GM19351 (cell line): ENCODE data around the gene IL24.

ENCODE experiments used
- ATAC-seq: cut with Tn5 transposase; IDR thresholded peaks from one replicate; pipeline ENCODE4 v1.9.1; 2021; ENCODE audit warnings: mild to moderate bottlenecking, moderate library complexity; ENCODE audit not compliant: unreplicated experiment

The IL24 gene

DNA sequence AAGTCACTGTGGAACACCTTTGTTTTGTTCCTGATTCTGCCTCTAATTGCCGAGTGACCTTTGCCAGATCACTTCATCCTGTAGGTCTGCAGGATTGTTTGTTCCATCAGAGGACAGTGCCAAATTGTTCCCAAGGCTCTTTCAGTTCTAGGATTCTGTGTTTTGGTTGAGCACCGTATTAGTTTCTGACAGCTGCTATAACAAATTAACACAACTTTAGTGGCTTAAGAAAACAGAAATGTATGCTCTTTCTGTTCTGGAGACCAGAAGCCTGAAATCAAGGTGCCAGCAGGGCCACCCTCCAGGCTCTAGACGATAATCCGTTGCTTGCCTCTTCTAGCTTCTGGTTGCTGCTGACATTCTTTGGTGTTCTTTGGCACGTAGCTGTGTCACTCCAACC lies 52.4 kb downstream of the IL24 start:
- ATAC-seq: no peak

DNA sequence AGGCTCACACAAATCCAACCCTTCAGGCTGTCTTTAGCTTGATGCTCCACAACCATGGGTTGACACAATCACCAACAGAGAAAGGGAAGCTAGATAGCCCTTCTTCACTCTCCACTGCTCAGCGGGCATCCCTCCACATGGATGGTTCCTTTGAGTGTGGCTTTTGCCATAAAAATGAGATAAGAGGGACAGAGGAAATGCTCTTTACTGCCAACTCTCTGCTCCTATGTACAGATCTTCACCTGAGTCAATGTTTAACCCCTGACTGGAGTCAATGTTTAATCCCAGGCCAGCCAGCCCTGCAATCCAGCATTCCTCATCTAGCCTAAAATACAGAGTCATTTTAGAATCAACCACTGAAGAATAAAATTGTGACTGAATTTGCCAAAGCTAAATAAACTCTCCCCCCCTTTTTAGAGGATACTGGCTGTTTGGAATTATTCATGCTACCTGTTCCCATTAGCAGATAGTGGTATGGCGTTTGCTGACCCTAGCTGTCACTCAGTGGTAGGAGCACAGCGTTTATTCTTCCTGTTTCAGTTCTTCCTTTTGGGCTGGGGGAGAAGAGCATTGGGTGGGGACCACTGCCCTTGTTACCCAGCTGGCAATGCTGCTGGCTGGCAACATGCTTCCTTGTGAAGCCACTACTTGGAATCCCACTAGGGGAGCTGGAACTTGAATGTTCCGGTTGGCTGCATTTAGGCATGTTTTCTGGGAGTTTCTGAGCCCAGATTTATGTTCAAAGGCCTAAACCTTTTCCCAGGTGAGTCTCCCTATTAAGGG lies 54.3 kb downstream of the IL24 start:
- ATAC-seq: no peak

DNA sequence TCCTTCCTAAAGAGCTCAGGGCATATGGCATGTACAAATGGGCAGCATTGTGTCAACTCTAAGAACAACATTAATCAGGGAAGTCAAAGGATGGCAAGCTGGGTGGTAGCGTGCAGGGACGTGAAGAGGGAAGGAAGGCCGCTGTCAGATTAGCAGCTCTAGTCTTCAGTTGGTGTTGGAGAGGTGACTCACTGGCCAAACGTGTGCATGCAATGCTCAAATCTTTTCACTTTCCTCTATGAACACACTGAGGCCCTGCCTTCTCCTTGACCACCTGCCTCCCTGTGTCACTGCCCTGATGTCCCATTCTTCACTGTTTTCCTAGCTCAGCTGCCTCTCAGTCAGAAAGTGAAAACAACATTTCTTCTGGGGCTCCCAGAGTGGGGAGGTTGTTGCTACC lies 54.9 kb downstream of the IL24 start:
- ATAC-seq: no peak

DNA sequence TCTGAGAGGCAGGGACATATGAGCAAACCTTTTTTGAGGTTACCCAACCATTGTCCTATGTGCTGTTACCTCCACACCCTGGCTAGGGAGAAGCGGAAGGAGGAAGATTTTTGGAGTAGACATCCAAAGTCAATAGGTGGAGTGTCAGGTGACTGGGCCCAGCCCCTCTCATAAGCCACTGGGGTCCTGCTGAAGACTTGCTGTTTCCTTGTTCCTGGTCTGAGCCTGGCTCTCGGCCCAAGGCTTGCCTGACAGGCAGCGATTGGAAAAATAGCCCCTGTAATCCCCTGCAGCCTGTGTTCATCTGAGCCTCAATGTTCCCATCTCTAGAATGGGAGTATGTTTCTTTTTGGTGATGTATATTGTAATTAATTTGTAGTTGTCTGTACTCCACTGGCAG lies 55.9 kb downstream of the IL24 start:
- ATAC-seq: no peak

DNA sequence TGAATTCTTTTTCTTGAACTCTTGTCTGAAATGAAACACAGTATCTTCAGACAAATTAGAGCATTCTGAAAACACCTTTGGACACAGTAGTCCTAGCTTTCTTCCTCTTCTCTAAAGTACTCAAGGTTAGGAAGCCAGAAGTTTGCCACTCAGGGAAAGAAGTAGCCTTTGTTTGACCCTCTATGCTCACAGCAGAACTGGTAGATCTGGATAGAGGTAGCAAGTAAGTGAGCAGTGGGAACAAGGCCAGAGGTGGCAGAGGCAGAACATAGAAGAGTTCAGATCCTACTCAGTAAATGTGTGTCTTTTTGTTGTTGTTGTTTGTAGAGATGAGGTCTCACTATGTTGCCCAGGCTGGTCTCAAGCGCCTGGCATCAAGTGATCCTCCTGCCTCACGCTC lies 56.4 kb downstream of the IL24 start:
- no peak for ATAC-seq
